Heart right ventricle (tissue), 16 donors: Measurements from ENCODE around the gene TUG1. TPM values are rescaled to one million over a fixed set of nuclear protein-coding genes. Genes with fewer than 3 reads are reported as not detected.

Source experiments
- ATAC-seq, 8 donors: fragments of 200-7000 bp; cut with Tn5 transposase; one replicate each; pipeline ENCODE4 v1.9.1; 2020; ENCODE audit warnings: mild to moderate bottlenecking in 8 of 8, moderate library complexity in 8 of 8, moderate number of reproducible peaks in 1 of 8
- DNase-seq, 2 donors: peaks; one replicate each; pipeline ENCODE4 v3.0.0-alpha.2; 2020
- H3K27ac ChIP-seq, 10 donors: fragments of 200-600 bp; sonication (generic) in 2 of 10; one replicate each; pipeline versions ENCODE4 v1.5.0 to v1.8.0; 2020 to 2022; ENCODE audit warnings: mild to moderate bottlenecking in 3 of 10
- H3K27me3 ChIP-seq, 7 donors: fragments of 200-600 bp; one replicate each; pipeline ENCODE4 v1.8.0; 2021 to 2022; ENCODE audit warnings: mild to moderate bottlenecking in 2 of 7
- H3K36me3 ChIP-seq, 9 donors: fragments of 200-600 bp; sonication (generic) in 1 of 9; one replicate each; pipeline versions ENCODE4 v1.5.0 to v1.8.0; 2020 to 2022; ENCODE audit warnings: mild to moderate bottlenecking in 2 of 9
- H3K4me1 ChIP-seq, 9 donors: fragments of 200-600 bp; sonication (generic) in 1 of 9; one replicate each; pipeline versions ENCODE4 v1.5.0 to v1.8.0; 2020 to 2022; ENCODE audit warnings: mild to moderate bottlenecking in 4 of 9
- H3K4me3 ChIP-seq, 10 donors: fragments of 200-600 bp; sonication (generic) in 2 of 10; one replicate each; pipeline versions ENCODE4 v1.5.0 to v1.8.0; 2020 to 2022; ENCODE audit warnings: mild to moderate bottlenecking in 7 of 10, moderate library complexity in 2 of 10
- H3K9me3 ChIP-seq, 11 donors: fragments of 200-600 bp in 10 of 11; sonication (generic) in 2 of 11; one replicate each; pipeline versions ENCODE4 v1.5.0 to v1.8.0; 2013 to 2022; ENCODE audit warnings: mild to moderate bottlenecking in 2 of 11, control low read depth in 1 of 11, moderate library complexity in 1 of 11
- CTCF ChIP-seq, 9 donors: fragments of 200-600 bp; sonication (generic) in 2 of 9; IDR thresholded peaks; one replicate each; pipeline versions ENCODE4 v1.5.0 to v1.8.0; 2021 to 2022; ENCODE audit warnings: antibody characterized with exemption in 9 of 9, mild to moderate bottlenecking in 5 of 9, moderate library complexity in 1 of 9
- WGBS, 2 donors: extraction: QIAGEN DNeasy Blood & Tissue Kit; methylation state at CpG; one replicate each; pipeline ENCODE4 v1.1.7; 2013; ENCODE audit warnings: inconsistent platforms in 1 of 2; 5-methylcytosine and 5-hydroxymethylcytosine counted together
- intact Hi-C, 10 donors: fragments of 100-400 bp; cut with DNase I; formaldehyde crosslinking; loops; one replicate each; pipeline versions ENCODE4 v1.11.1 to v1.14.2; 2022
- polyA plus RNA-seq, 2 donors: library from polyadenylated mRNA; stranded (reverse); fragments of 200-250 nt; gene quantifications; one replicate each; pipeline ENCODE4 v1.2.3, GENCODE V29; 2013
- total RNA-seq, 10 donors: library from RNA; stranded (reverse); fragmentation: NEBNext Ultra II Directional in 3 of 10; extraction: Animal tissue kit (Norgen Biotek cat#: 25700) in 3 of 10; gene quantifications; one replicate each; pipeline versions ENCODE4 v1.2.1 to v1.2.4, GENCODE V29; 2021 to 2023
- donor health status: Arrhythmogenic right ventricular cardiomyopathy.
- donor health status: ischemic (EF 13 %, LVEDD 7.1; RV severe dilation, severe dysfunction).
- donor health status: healthy with polysubstance abuse.
- donor health status: DM: no; HTN: yes; CAD: no.
- donor health status: DM: no; HTN: no; CAD: no.
- donor health status: ischemic (EF 25% LVEDD 6.9; RV normal size, moderate dysfunction).
- donor health status: ischemic (EF 25% LVEDD 5.7; RV mildly dilated, moderate dysfunction).
- donor health status: healthy.
- donor health status: DM: yes; HTN: yes; CAD: no.
- donor health status: Ischemic cardiomyopathy.
- donor health status: ischemic (EF 35%, LVEDD 5.7; RV mildly dilated, moderate dysfunction).
- donor health status: nonischemic (EF 11% LVEDD 7.7; RV severe dilation, severe dysfunction).
- donor health status: DM: yes; HTN: yes; CAD: no.
- donor health status: PGD.
- donor health status: ischemic (EF 29% LVEDD 5.4; RV normal size, mild dysfunction).
- donor health status: nonischemic (EF 23%, LVEDD 6.1; RV moderate dilation, normal function).

TUG1 gene
- total and polyA plus RNA-seq, 12 donors: 18.6 to 48.4 (median 42.2) TPM

- TF ChIP-seq CTCF (IDR thresholded peaks at IDR 0.05): no peak
- intact Hi-C loops: loop anchor here (1.0 to 10.0 kb wide), 10 partner anchors 133 to 285 kb away; partner anchors contain the start of gene PLA2G3 (in 2 of the 10)
- Histone ChIP-seq H3K27ac (no peak overlapping the region), H3K4me1 (peaks cover 5 to 30% (median 21%) of the 10 kb centered on the region in 9 donors), H3K4me3 (no peak overlapping the region), H3K9me3 (no peaks in the 10 kb centered on the region), H3K27me3 (no peaks in the 10 kb centered on the region), H3K36me3 (peaks cover 0 to 88% (median 27%) of the 10 kb centered on the region in 9 donors)
- ATAC-seq: no peak
- no peak for DNase-seq
- 88% methylated on average over 7 of the region's 7 CpGs for WGBS, 2 donors
Observed at GRCh38 chr22:30949934-30950660, 19.0 kb upstream of the TUG1 start.

GRCh38 chr22:30953206-30953605 lies 15.9 kb upstream of the TUG1 start:
- no peaks in the 10 kb centered on the region for H3K27me3 ChIP-seq
- ATAC-seq (no peak), DNase-seq (no peak)
- peaks cover 0 to 99% (median 18%) of the 10 kb centered on the region in 9 donors for H3K36me3 ChIP-seq
- no peak overlapping the region for H3K4me3 ChIP-seq
- peaks cover 0 to 10% (median 4%) of the 10 kb centered on the region in 9 donors for H3K4me1 ChIP-seq
- intact Hi-C loops: no loop called here
- WGBS, 2 donors: 72 to 83% methylated on average over 2 of the region's 2 CpGs
- no peak overlapping the region for H3K27ac ChIP-seq
- H3K9me3 ChIP-seq: no peaks in the 10 kb centered on the region
- no peak for TF ChIP-seq CTCF (IDR thresholded peaks at IDR 0.05)

GRCh38 chr22:30955153-30955552 lies 13.9 kb upstream of the TUG1 start:
- Histone ChIP-seq H3K36me3 (peaks cover 0 to 83% (median 8%) of the 10 kb centered on the region in 9 donors), H3K4me1 (peaks cover 0 to 12% (median 0%) of the 10 kb centered on the region in 9 donors), H3K27me3 (no peaks in the 10 kb centered on the region), H3K9me3 (no peaks in the 10 kb centered on the region), H3K4me3 (no peak overlapping the region), H3K27ac (no peak overlapping the region)
- TF ChIP-seq CTCF (IDR thresholded peaks at IDR 0.05): no peak
- ATAC-seq (no peak), DNase-seq (no peak)
- intact Hi-C loops: no loop called here
- WGBS, 2 donors: 95% methylated on average over 4 of the region's 4 CpGs

- Histone ChIP-seq H3K4me1 (peaks cover 0 to 38% (median 25%) of the 10 kb centered on the region in 9 donors), H3K36me3 (peaks cover 0 to 9% (median 0%) of the 10 kb centered on the region in 9 donors), H3K27me3 (no peaks in the 10 kb centered on the region), H3K9me3 (peaks cover 0 to 21% (median 0%) of the 10 kb centered on the region in 11 donors), H3K27ac (no peak overlapping the region), H3K4me3 (no peak overlapping the region)
- DNase-seq (no peak), ATAC-seq (no peak)
- 91 to 94% methylated on average over 4 of the region's 4 CpGs for whole genome bisulfite sequencing, 2 donors
- no peak for TF ChIP-seq CTCF (IDR thresholded peaks at IDR 0.05)
- intact Hi-C loops: loop anchor here in 6 of 10 donors (5.0 kb wide), 4 partner anchors 117 to 267 kb away; partner anchors contain the start of genes SMTN (in 6 of the 6) and RNF185 (in 1 of the 6)
Observed at GRCh38 chr22:30964858-30965257, 4.2 kb upstream of the TUG1 start.
